Neural cell (in vitro differentiated cells): ENCODE data around the gene IP6K2. TPM values are rescaled to one million over a fixed set of nuclear protein-coding genes. Genes with fewer than 3 reads are reported as not detected.

Experiments
- H2AFZ ChIP-seq: fragments of 200-600, 300-800 bp; sonication (generic), shearing (Covaris generic); 2 replicates; pipeline ENCODE4 v1.6.0; 2014; ENCODE audit warnings: low read depth, mild to moderate bottlenecking, antibody characterized with exemption, low read length, moderate library complexity
- H3F3A ChIP-seq: fragments of 200-600 bp; shearing (Covaris generic); 2 replicates; pipeline ENCODE4 v1.6.1; 2016; ENCODE audit warnings: mild to moderate bottlenecking, moderate library complexity, mixed read lengths, antibody characterized with exemption, low read length; ENCODE audit not compliant: insufficient read depth, poor library complexity, severe bottlenecking
- H3K27ac ChIP-seq: fragments of 200-600, 300-800 bp; sonication (generic), shearing (Covaris generic); 2 replicates; pipeline ENCODE4 v1.5.1; 2014; ENCODE audit warnings: mild to moderate bottlenecking, low read length, moderate library complexity
- H3K27me3 ChIP-seq: fragments of 300-800, 200-600 bp; sonication (generic), shearing (Covaris generic); 2 replicates; pipeline ENCODE4 v1.6.0; 2014; ENCODE audit warnings: mild to moderate bottlenecking, low read depth, low read length, moderate library complexity; ENCODE audit not compliant: insufficient read depth
- H3K36me3 ChIP-seq: fragments of 300-800, 200-600 bp; sonication (generic), shearing (Covaris generic); 2 replicates; pipeline ENCODE4 v1.5.1; 2014; ENCODE audit warnings: mild to moderate bottlenecking, antibody characterized with exemption, low read length, moderate library complexity; ENCODE audit not compliant: insufficient read depth
- H3K4me2 ChIP-seq: fragments of 300-800, 200-600 bp; sonication (generic), shearing (Covaris generic); 2 replicates; pipeline ENCODE4 v1.6.0; 2014; ENCODE audit warnings: mild to moderate bottlenecking, low read length
- H3K4me3 ChIP-seq: fragments of 300-800, 200-600 bp; sonication (generic), shearing (Covaris generic); 2 replicates; pipeline ENCODE4 v1.5.1; 2014; ENCODE audit warnings: mild to moderate bottlenecking, low read length, moderate library complexity
- H3K79me2 ChIP-seq: fragments of 200-600 bp; shearing (Covaris generic); replicated peaks from 2 replicates; pipeline ENCODE4 v1.6.0; 2014; ENCODE audit warnings: mild to moderate bottlenecking, low read length, moderate library complexity; ENCODE audit not compliant: insufficient read depth
- H3K9ac ChIP-seq: fragments of 300-800, 200-600 bp; sonication (generic), shearing (Covaris generic); 2 replicates; pipeline ENCODE4 v1.6.1; 2016; ENCODE audit warnings: mild to moderate bottlenecking, low read length, mixed read lengths
- H3K9me2 ChIP-seq: fragments of 200-600 bp; shearing (Covaris generic); 2 replicates; pipeline ENCODE4 v1.6.1; 2016; ENCODE audit warnings: mild to moderate bottlenecking, low read length, mixed read lengths; ENCODE audit not compliant: insufficient read depth
- H3K9me3 ChIP-seq: fragments of 200-600, 300-800 bp; sonication (generic), shearing (Covaris generic); 2 replicates; pipeline ENCODE4 v1.6.1; 2016; ENCODE audit warnings: mild to moderate bottlenecking, mixed run types, low read length, moderate library complexity, mixed read lengths
- H4K20me1 ChIP-seq: fragments of 200-600 bp; shearing (Covaris generic); 2 replicates; pipeline ENCODE4 v1.6.1; 2016; ENCODE audit warnings: mild to moderate bottlenecking, mixed run types; ENCODE audit not compliant: insufficient read depth
- EP300 ChIP-seq: fragments of 450-650 bp; conservative IDR thresholded peaks from 2 replicates; pipeline ENCODE4 v1.6.1; 2014; ENCODE audit warnings: antibody characterized with exemption, mild to moderate bottlenecking, moderate library complexity; ENCODE audit not compliant: poor library complexity, severe bottlenecking
- EZH2 ChIP-seq: fragments of 200-600, 300-800 bp; shearing (Covaris generic), sonication (generic); IDR thresholded peaks from 2 replicates; pipeline ENCODE4 v1.6.1; 2014; ENCODE audit warnings: antibody characterized with exemption, low read length, borderline replicate concordance, mild to moderate bottlenecking; ENCODE audit not compliant: insufficient read depth, poor library complexity, severe bottlenecking
- MXI1 ChIP-seq: fragments of 450-650 bp; conservative IDR thresholded peaks from 2 replicates; pipeline ENCODE4 v1.6.1; 2014; ENCODE audit warnings: antibody characterized with exemption, mild to moderate bottlenecking; ENCODE audit not compliant: poor library complexity, severe bottlenecking
- POLR2AphosphoS5 ChIP-seq: IDR thresholded peaks from 2 replicates; pipeline ENCODE4 v1.6.1; 2012
- RAD21 ChIP-seq: fragments of 450-650 bp; conservative IDR thresholded peaks from 2 replicates; pipeline ENCODE4 v1.6.1; 2014; ENCODE audit warnings: antibody characterized with exemption, mild to moderate bottlenecking, moderate library complexity
- SMC3 ChIP-seq: fragments of 450-650 bp; conservative IDR thresholded peaks from 2 replicates; pipeline ENCODE4 v1.6.1; 2014; ENCODE audit warnings: antibody characterized with exemption, mild to moderate bottlenecking, moderate library complexity; ENCODE audit not compliant: poor library complexity
- TAF1 ChIP-seq: IDR thresholded peaks from 2 replicates; pipeline ENCODE4 v1.6.1; 2012; ENCODE audit warnings: low read depth
- polyA plus RNA-seq: library from polyadenylated mRNA; depleted of rRNA; stranded (reverse); fragments of >200 nt; gene quantifications from 2 replicates; pipeline ENCODE4 v1.2.3, GENCODE V29; 2014
- TF ChIP-seq, protein P1 (sequence below): IDR thresholded peaks from 2 replicates; pipeline ENCODE4 v1.6.1; 2012; ENCODE audit warnings: borderline replicate concordance
- TF ChIP-seq, protein P2 (sequence below): fragments of 450-650 bp; IDR thresholded peaks from 2 replicates; pipeline ENCODE4 v1.5.1; 2014; ENCODE audit warnings: antibody characterized with exemption, mild to moderate bottlenecking, moderate library complexity; ENCODE audit not compliant: poor library complexity, severe bottlenecking

IP6K2 gene
- polyA plus RNA-seq, 1 donor from 2014 or later: 480 TPM

DNA sequence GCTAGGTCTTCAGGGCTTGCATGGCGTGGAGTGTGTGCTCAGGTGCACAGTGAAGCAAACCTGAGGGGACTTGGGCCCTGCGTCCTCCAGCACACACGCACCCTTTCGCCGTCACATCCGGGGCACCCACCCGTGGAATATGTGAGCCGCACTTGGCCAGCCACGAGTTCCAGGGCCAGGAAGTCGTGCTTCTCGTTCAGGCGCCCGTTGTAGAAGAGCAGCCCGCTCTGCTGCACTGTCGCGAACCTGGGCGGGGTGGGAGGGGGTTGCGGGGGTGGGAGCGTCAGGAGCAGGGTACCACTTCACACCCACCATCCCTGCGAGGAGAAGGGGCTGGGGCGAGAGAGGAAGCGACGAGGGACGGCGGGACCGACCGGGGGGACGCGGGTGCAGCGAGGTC lies 61.4 kb downstream of the IP6K2 start:
- Histone ChIP-seq H3K9ac (no peak overlapping the region), H3K27ac (no peak overlapping the region), H3K9me3 (peaks cover 28% of the 10 kb centered on the region), H3K27me3 (no peaks in the 10 kb centered on the region), H3F3A (no peaks in the 10 kb centered on the region), H2AFZ (no peak overlapping the region), H3K4me3 (peak overlapping the region; percentile 73), H3K36me3 (peaks cover 43% of the 10 kb centered on the region), H4K20me1 (peaks cover 8% of the 10 kb centered on the region), H3K4me2 (no peak overlapping the region), H3K79me2 (peaks cover 28% of the 10 kb centered on the region), H3K9me2 (no peaks in the 10 kb centered on the region)
- TF ChIP-seq EP300 (no peak), RAD21 (no peak), TAF1 (no peak), MXI1 (no peak), SMC3 (no peak), POLR2AphosphoS5 (no peak), EZH2 (no peak)
- TF ChIP-seq, protein P1, sequence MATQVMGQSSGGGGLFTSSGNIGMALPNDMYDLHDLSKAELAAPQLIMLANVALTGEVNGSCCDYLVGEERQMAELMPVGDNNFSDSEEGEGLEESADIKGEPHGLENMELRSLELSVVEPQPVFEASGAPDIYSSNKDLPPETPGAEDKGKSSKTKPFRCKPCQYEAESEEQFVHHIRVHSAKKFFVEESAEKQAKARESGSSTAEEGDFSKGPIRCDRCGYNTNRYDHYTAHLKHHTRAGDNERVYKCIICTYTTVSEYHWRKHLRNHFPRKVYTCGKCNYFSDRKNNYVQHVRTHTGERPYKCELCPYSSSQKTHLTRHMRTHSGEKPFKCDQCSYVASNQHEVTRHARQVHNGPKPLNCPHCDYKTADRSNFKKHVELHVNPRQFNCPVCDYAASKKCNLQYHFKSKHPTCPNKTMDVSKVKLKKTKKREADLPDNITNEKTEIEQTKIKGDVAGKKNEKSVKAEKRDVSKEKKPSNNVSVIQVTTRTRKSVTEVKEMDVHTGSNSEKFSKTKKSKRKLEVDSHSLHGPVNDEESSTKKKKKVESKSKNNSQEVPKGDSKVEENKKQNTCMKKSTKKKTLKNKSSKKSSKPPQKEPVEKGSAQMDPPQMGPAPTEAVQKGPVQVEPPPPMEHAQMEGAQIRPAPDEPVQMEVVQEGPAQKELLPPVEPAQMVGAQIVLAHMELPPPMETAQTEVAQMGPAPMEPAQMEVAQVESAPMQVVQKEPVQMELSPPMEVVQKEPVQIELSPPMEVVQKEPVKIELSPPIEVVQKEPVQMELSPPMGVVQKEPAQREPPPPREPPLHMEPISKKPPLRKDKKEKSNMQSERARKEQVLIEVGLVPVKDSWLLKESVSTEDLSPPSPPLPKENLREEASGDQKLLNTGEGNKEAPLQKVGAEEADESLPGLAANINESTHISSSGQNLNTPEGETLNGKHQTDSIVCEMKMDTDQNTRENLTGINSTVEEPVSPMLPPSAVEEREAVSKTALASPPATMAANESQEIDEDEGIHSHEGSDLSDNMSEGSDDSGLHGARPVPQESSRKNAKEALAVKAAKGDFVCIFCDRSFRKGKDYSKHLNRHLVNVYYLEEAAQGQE: no peak
- TF ChIP-seq, protein P2, sequence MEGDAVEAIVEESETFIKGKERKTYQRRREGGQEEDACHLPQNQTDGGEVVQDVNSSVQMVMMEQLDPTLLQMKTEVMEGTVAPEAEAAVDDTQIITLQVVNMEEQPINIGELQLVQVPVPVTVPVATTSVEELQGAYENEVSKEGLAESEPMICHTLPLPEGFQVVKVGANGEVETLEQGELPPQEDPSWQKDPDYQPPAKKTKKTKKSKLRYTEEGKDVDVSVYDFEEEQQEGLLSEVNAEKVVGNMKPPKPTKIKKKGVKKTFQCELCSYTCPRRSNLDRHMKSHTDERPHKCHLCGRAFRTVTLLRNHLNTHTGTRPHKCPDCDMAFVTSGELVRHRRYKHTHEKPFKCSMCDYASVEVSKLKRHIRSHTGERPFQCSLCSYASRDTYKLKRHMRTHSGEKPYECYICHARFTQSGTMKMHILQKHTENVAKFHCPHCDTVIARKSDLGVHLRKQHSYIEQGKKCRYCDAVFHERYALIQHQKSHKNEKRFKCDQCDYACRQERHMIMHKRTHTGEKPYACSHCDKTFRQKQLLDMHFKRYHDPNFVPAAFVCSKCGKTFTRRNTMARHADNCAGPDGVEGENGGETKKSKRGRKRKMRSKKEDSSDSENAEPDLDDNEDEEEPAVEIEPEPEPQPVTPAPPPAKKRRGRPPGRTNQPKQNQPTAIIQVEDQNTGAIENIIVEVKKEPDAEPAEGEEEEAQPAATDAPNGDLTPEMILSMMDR: no peak

DNA sequence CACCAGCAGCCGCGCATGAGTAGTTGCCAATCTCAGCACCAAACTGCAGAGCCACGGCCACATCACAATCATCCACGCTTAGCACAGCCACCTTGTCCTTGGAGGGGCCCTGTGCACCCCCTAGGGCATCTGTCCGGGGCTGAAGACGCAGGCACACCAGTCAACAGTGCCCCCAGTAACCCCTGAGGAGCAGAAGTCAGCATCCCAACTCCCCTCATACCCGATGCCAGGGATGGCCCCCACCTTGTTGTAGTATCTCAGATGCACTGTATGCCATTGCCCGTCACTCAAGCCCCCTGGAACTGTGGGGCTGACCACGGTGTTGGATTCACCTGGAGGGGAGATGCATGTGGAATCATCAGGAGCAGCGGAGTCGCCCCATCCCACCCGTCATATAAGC lies 62.0 kb downstream of the IP6K2 start:
- H3K79me2 ChIP-seq: peaks cover 23% of the 10 kb centered on the region
- peaks cover 8% of the 10 kb centered on the region for H4K20me1 ChIP-seq
- H3K9ac ChIP-seq: no peak overlapping the region
- TF ChIP-seq, protein P2: no peak
- TF ChIP-seq TAF1 (no peak), RAD21 (no peak), EZH2 (no peak), MXI1 (no peak), EP300 (no peak), SMC3 (no peak), POLR2AphosphoS5 (no peak)
- TF ChIP-seq, protein P1: no peak
- no peaks in the 10 kb centered on the region for H3F3A ChIP-seq
- H2AFZ ChIP-seq: no peak overlapping the region
- H3K4me2 ChIP-seq: no peak overlapping the region
- H3K4me3 ChIP-seq: peak overlapping the region; percentile 13
- H3K36me3 ChIP-seq: peaks cover 38% of the 10 kb centered on the region
- H3K27ac ChIP-seq: no peak overlapping the region
- peaks cover 23% of the 10 kb centered on the region for H3K9me3 ChIP-seq
- H3K27me3 ChIP-seq: no peaks in the 10 kb centered on the region
- no peaks in the 10 kb centered on the region for H3K9me2 ChIP-seq
